ENCODE results near the gene DOCK4. TPM values are rescaled to one million over a fixed set of nuclear protein-coding genes. Genes with fewer than 3 reads are reported as not detected.

The DOCK4 gene
- total and polyA plus RNA-seq, 4 donors: 7.2 to 48.9 (median 12.8) TPM

GRCh38 chr7:112254156-112254555 lies 48.0 kb upstream of the DOCK4 start:
- Histone ChIP-seq H3K4me1 (ENCODE audit: control insufficient read depth in 4 of 4, insufficient read depth in 4 of 4, low read length in 3 of 4) (peaks cover 5 to 8% (median 7%) of the 10 kb centered on the region in 4 donors), H3K9me3 (ENCODE audit: control insufficient read depth in 4 of 4, low read length in 3 of 4) (no peaks in the 10 kb centered on the region), H3K9ac (ENCODE audit: low read depth in 1 of 2, low read length in 2 of 2) (no peak overlapping the region), H3K27me3 (ENCODE audit: control insufficient read depth in 4 of 4, insufficient read depth in 4 of 4, low read length in 3 of 4) (no peaks in the 10 kb centered on the region), H3K36me3 (ENCODE audit: control insufficient read depth in 4 of 4, insufficient read depth in 3 of 4, low read depth in 1 of 4, low read length in 3 of 4) (no peaks in the 10 kb centered on the region), H3K4me3 (ENCODE audit: low read depth in 1 of 3, low read length in 3 of 3) (no peak overlapping the region), H3K27ac (ENCODE audit: low read depth in 1 of 2, low read length in 2 of 2) (no peak overlapping the region)
- TF ChIP-seq HNF4G (IDR thresholded peaks at IDR 0.05) (no peak), JUND (IDR thresholded peaks at IDR 0.05) (no peak), REST (IDR thresholded peaks at IDR 0.05) (no peak), YY1 (IDR thresholded peaks at IDR 0.05) (no peak), ZBTB33 (IDR thresholded peaks at IDR 0.05) (no peak), SP1 (IDR thresholded peaks at IDR 0.05) (no peak), FOXA1 (IDR thresholded peaks at IDR 0.05) (no peak), MAX (IDR thresholded peaks at IDR 0.05) (no peak), CTCF (IDR thresholded peaks at IDR 0.05; ENCODE audit: low read depth, low read length, missing input control) (no peak), FOXA2 (IDR thresholded peaks at IDR 0.05) (no peak), EGR1 (IDR thresholded peaks at IDR 0.05; ENCODE audit: low read depth in 2 of 2) (no peak), HNF4A (conservative IDR thresholded peaks at IDR 0.05) (no peak), GABPA (IDR thresholded peaks at IDR 0.05 in 1 of 2, conservative IDR thresholded peaks at IDR 0.05 in 1 of 2) (no peak), TAF1 (conservative IDR thresholded peaks at IDR 0.05) (no peak), RAD21 (IDR thresholded peaks at IDR 0.05) (no peak), RXRA (IDR thresholded peaks at IDR 0.05) (no peak), NR2F2 (IDR thresholded peaks at IDR 0.05) (no peak)
- TF ChIP-seq, protein P1, sequence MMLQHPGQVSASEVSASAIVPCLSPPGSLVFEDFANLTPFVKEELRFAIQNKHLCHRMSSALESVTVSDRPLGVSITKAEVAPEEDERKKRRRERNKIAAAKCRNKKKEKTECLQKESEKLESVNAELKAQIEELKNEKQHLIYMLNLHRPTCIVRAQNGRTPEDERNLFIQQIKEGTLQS (IDR thresholded peaks at IDR 0.05): no peak
- WGBS: 33% methylated on average over 1 of the region's 1 CpG
- no peak for DNase-seq (ENCODE audit: low spot score)

All from liver (tissue), 9 donors.